Endothelial cell (in vitro differentiated cells): ENCODE data around the gene ZNF687. TPM values are rescaled to one million over a fixed set of nuclear protein-coding genes. Genes with fewer than 3 reads are reported as not detected.

ENCODE experiments used
- DNase-seq: peaks from one replicate; pipeline ENCODE4 v3.0.0; 2021; ENCODE audit warnings: low spot score
- H3K27ac Mint-ChIP-seq: one replicate; pipeline ENCODE4 v1.8.0; 2021; ENCODE audit warnings: mixed read lengths, inconsistent platforms; ENCODE audit not compliant: unreplicated experiment
- H3K27me3 Mint-ChIP-seq: one replicate; pipeline ENCODE4 v1.8.0; 2021; ENCODE audit warnings: mild to moderate bottlenecking, moderate library complexity, mixed read lengths, inconsistent platforms; ENCODE audit not compliant: unreplicated experiment
- H3K36me3 Mint-ChIP-seq: one replicate; pipeline ENCODE4 v1.8.0; 2021; ENCODE audit warnings: mild to moderate bottlenecking, low read depth, mixed read lengths, inconsistent platforms; ENCODE audit not compliant: unreplicated experiment
- H3K4me1 Mint-ChIP-seq: one replicate; pipeline ENCODE4 v1.8.0; 2021; ENCODE audit warnings: mild to moderate bottlenecking, mixed read lengths, inconsistent platforms; ENCODE audit not compliant: unreplicated experiment
- H3K4me3 Mint-ChIP-seq: one replicate; pipeline ENCODE4 v1.8.0; 2021; ENCODE audit warnings: mild to moderate bottlenecking, mixed read lengths, inconsistent platforms; ENCODE audit not compliant: unreplicated experiment
- H3K9me3 Mint-ChIP-seq: one replicate; pipeline ENCODE4 v1.8.0; 2021; ENCODE audit warnings: mixed read lengths, inconsistent platforms; ENCODE audit not compliant: unreplicated experiment
- CTCF ChIP-seq: fragments of 200-600 bp; sonication (generic); IDR thresholded peaks from one replicate; pipeline ENCODE4 v1.5.0; 2021; ENCODE audit warnings: antibody characterized with exemption; ENCODE audit not compliant: unreplicated experiment
- total RNA-seq: library from RNA; stranded (reverse); fragmentation: NEBNext Ultra II Directional; extraction: Animal tissue kit (Norgen Biotek cat#: 25700); gene quantifications from one replicate; pipeline ENCODE4 v1.2.1, GENCODE V29; 2021; ENCODE audit not compliant: unreplicated experiment

Gene ZNF687
- total RNA-seq, 1 donor from 2014 or later: 29.9 TPM

- Mint-ChIP-seq H3K9me3 (no peaks in the 10 kb centered on the region), H3K36me3 (peaks cover 60% of the 10 kb centered on the region), H3K4me1 (peaks cover 29% of the 10 kb centered on the region), H3K4me3 (peak overlapping the region; percentile 37), H3K27ac (no peak overlapping the region), H3K27me3 (peaks cover 2% of the 10 kb centered on the region)
- DNase-seq: no peak
- TF ChIP-seq CTCF: no peak
Observed at GRCh38 chr1:151312411-151312810, 30.3 kb downstream of the ZNF687 start.

- TF ChIP-seq CTCF: no peak
- Mint-ChIP-seq H3K27me3 (peaks cover 2% of the 10 kb centered on the region), H3K36me3 (peaks cover 62% of the 10 kb centered on the region), H3K4me3 (peak overlapping the region; percentile 42), H3K4me1 (peaks cover 29% of the 10 kb centered on the region), H3K9me3 (no peaks in the 10 kb centered on the region), H3K27ac (no peak overlapping the region)
- no peak for DNase-seq
Observed at GRCh38 chr1:151312826-151313225, 30.7 kb downstream of the ZNF687 start.

GRCh38 chr1:151313501-151313900, 31.4 kb downstream of the ZNF687 start:
- H3K9me3 Mint-ChIP-seq: no peaks in the 10 kb centered on the region
- peaks cover 29% of the 10 kb centered on the region for H3K4me1 Mint-ChIP-seq
- H3K27me3 Mint-ChIP-seq: no peaks in the 10 kb centered on the region
- H3K4me3 Mint-ChIP-seq: no peak overlapping the region
- H3K27ac Mint-ChIP-seq: no peak overlapping the region
- peaks cover 62% of the 10 kb centered on the region for H3K36me3 Mint-ChIP-seq
- no peak for TF ChIP-seq CTCF
- no peak for DNase-seq

GRCh38 chr1:151314137-151314875, 32.2 kb downstream of the ZNF687 start:
- no peak for TF ChIP-seq CTCF
- no peak for DNase-seq
- Mint-ChIP-seq H3K36me3 (peaks cover 55% of the 10 kb centered on the region), H3K4me1 (peaks cover 22% of the 10 kb centered on the region), H3K4me3 (no peak overlapping the region), H3K27ac (no peak overlapping the region), H3K9me3 (no peaks in the 10 kb centered on the region), H3K27me3 (no peaks in the 10 kb centered on the region)

GRCh38 chr1:151315565-151316235, 33.6 kb downstream of the ZNF687 start:
- Mint-ChIP-seq H3K4me1 (peaks cover 16% of the 10 kb centered on the region), H3K4me3 (no peak overlapping the region), H3K9me3 (no peaks in the 10 kb centered on the region), H3K27ac (no peak overlapping the region), H3K27me3 (peaks cover under 1% of the 10 kb centered on the region), H3K36me3 (peaks cover 50% of the 10 kb centered on the region)
- no peak for DNase-seq
- TF ChIP-seq CTCF: no peak
